ENCODE results near the gene FCHSD2.

GRCh38 chr11:73191151-73191550 is 49.0 kb upstream of the FCHSD2 start:
- TF ChIP-seq CTCF (conservative IDR thresholded peaks at IDR 0.05) (no peak), EZH2 (IDR thresholded peaks at IDR 0.05; ENCODE audit: low read depth) (no peak)

Data from PC-9 (cell line).